Stomach (tissue), 9 donors: ENCODE data around the gene FATE1. TPM values are rescaled to one million over a fixed set of nuclear protein-coding genes. Genes with fewer than 3 reads are reported as not detected.

ENCODE experiments used
- DNase-seq, 2 donors: peaks; one replicate each; pipeline versions ENCODE4 v3.0.0 to v3.0.0-alpha.2; 2013 to 2019
- H3K27ac ChIP-seq, 5 donors: fragments of 200-600 bp in 4 of 5; sonication (generic) in 4 of 5; one replicate each; pipeline ENCODE4 v1.5.1; 2013 to 2019; ENCODE audit warnings: mild to moderate bottlenecking in 1 of 5, moderate library complexity in 1 of 5
- H3K27me3 ChIP-seq, 3 donors: fragments of 200-600 bp; sonication (generic); one replicate each; pipeline ENCODE4 v1.5.1; 2017 to 2019; ENCODE audit warnings: mixed run types in 1 of 3
- H3K36me3 ChIP-seq, 4 donors: fragments of 200-600 bp; sonication (generic); 1 replicate in 3 of 4; 2 replicates in 1 of 4; pipeline ENCODE4 v1.5.1; 2016 to 2019
- H3K4me1 ChIP-seq, 4 donors: fragments of 200-600 bp; sonication (generic); one replicate each; pipeline ENCODE4 v1.5.1; 2016 to 2019
- H3K4me3 ChIP-seq, 4 donors: fragments of 200-600 bp; sonication (generic) in 3 of 4; one replicate each; pipeline ENCODE4 v1.5.1; 2016 to 2019; ENCODE audit warnings: mild to moderate bottlenecking in 1 of 4
- H3K9me3 ChIP-seq, 4 donors: fragments of 200-600 bp; sonication (generic); one replicate each; pipeline ENCODE4 v1.5.1; 2016 to 2019
- EP300 ChIP-seq: sonication (generic); formaldehyde crosslinking; IDR thresholded peaks from one replicate; pipeline ENCODE4 v1.6.1; 2017; ENCODE audit warnings: antibody characterized with exemption
- POLR2A ChIP-seq, 4 donors: fragments of 450-650 bp; IDR thresholded peaks; one replicate each; pipeline ENCODE4 v1.6.1; 2016; ENCODE audit warnings: antibody characterized with exemption in 4 of 4, control low read depth in 2 of 4, mild to moderate bottlenecking in 1 of 4, moderate library complexity in 1 of 4
- POLR2AphosphoS5 ChIP-seq, 3 donors: sonication (generic); formaldehyde crosslinking; IDR thresholded peaks; one replicate each; pipeline ENCODE4 v1.6.1; 2016; ENCODE audit warnings: antibody characterized with exemption in 3 of 3
- WGBS, 5 donors: extraction: QIAGEN DNeasy Blood & Tissue Kit in 3 of 5; methylation state at CpG; one replicate each; pipeline versions ENCODE4 v1.1.5 to v1.1.7; 2013 to 2018; 5-methylcytosine and 5-hydroxymethylcytosine counted together
- intact Hi-C: fragments of 100-400 bp; cut with DNase I; formaldehyde crosslinking; loops from one replicate; pipeline ENCODE4 v1.15.1; 2023; ENCODE audit warnings: low total_unique reads
- polyA plus RNA-seq, 3 donors: library from polyadenylated mRNA; stranded (reverse); fragments of 200-250 nt; gene quantifications; one replicate each; pipeline ENCODE4 v1.2.3, GENCODE V29; 2013
- total RNA-seq, 5 donors: library from RNA; depleted of rRNA; stranded (reverse); fragments of >200 nt; gene quantifications; one replicate each; pipeline versions ENCODE4 v1.1.0 to v1.2.3, GENCODE V29; 2014 to 2016
- TF ChIP-seq, protein P1 (sequence below), 7 experiments: fragments of 450-650 bp in 4 of 7; fragments of 200-600 bp in 3 of 7; sonication (generic) in 3 of 7; IDR thresholded peaks; one replicate each; pipeline ENCODE4 v1.5.1; 2016 to 2019; ENCODE audit warnings: antibody characterized with exemption in 7 of 7, control low read depth in 2 of 7, mild to moderate bottlenecking in 1 of 7
- donor health status: healthy with polysubstance abuse.
- donor health status: Bipolar disorder and iron deficiency.
- donor health status: healthy.

The FATE1 gene
- total and polyA plus RNA-seq, 8 donors: 0.31 TPM; not detected in 7

DNA sequence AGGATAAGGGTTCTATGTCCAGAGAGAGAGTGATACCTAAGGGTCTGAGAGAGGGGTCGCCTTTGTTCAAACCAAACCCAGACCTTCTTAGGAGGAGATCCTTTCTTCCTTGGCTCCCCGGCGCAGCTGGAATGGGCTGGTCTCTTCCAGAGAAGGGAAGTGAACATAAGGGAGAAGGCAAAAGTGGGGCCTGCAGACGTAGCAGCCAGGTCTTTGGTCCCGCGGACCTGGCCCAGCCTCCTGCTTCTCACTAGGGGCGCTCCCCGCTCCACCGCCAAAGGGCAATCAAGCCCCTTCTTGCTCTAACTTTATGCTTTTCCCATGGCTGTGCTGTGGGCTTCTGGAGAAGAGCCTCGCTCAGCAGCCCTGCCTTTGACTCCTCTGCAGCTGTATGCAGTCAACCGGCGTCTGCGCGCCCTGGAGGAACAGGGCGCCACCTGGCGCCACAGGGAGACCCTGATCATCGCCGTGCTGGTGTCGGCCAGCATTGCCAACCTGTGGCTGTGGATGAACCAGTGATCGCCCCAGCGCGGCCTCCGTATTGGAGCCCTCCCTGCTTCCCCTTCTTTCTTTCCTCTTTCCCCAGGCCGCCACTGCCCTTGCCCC, 6.5 kb downstream of the FATE1 start:
- DNase-seq: peak; percentile 49 to 71
- 40 to 74% (median 50%) methylated on average over 16 to 24 of the region's 24 CpGs for WGBS, 5 donors
- no peaks in the 10 kb centered on the region for H3K36me3 ChIP-seq

DNA sequence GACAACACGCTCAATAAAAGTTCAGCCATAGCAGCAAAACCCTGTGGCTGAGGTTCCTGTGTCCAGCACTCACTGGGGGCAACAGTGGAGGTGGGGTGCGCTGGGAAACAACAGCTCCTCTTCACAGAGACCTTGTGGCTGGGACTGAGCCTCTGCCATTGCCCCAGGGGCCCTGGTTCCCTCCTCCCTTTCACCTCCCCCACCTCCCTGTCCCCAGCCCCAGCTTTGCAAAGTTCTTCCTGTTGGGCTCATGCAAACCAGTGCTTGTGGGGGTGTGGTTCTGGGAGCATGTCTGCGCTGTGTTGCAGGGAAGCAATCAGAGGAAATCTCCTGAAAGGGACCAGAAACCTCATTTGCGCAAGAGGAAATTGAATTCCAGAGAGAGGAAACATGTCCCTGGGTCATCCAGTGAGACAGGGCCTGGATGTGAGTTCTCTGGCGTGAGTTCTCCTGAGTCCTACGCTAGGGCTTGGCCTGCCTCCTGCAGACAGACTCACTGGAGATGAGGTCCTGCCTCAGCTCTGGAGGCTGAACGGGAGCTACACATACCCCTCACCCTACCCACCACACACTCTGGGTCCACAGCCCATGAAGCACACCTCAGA, 7.4 kb downstream of the FATE1 start:
- H3K27me3 ChIP-seq: peaks cover 0 to 14% (median 0%) of the 10 kb centered on the region in 3 donors
- no peaks in the 10 kb centered on the region for H3K9me3 ChIP-seq
- WGBS, 5 donors: 70 to 79% (median 77%) methylated on average over 6 to 7 of the region's 7 CpGs
- TF ChIP-seq, protein P1, sequence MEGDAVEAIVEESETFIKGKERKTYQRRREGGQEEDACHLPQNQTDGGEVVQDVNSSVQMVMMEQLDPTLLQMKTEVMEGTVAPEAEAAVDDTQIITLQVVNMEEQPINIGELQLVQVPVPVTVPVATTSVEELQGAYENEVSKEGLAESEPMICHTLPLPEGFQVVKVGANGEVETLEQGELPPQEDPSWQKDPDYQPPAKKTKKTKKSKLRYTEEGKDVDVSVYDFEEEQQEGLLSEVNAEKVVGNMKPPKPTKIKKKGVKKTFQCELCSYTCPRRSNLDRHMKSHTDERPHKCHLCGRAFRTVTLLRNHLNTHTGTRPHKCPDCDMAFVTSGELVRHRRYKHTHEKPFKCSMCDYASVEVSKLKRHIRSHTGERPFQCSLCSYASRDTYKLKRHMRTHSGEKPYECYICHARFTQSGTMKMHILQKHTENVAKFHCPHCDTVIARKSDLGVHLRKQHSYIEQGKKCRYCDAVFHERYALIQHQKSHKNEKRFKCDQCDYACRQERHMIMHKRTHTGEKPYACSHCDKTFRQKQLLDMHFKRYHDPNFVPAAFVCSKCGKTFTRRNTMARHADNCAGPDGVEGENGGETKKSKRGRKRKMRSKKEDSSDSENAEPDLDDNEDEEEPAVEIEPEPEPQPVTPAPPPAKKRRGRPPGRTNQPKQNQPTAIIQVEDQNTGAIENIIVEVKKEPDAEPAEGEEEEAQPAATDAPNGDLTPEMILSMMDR (IDR thresholded peaks at IDR 0.05): no peak
- TF ChIP-seq POLR2A (IDR thresholded peaks at IDR 0.05) (no peak), POLR2AphosphoS5 (IDR thresholded peaks at IDR 0.05) (no peak), EP300 (no peak)
- peak in 1 of 2 donors; percentile 17 for DNase-seq
- intact Hi-C loops: no loop called here
- H3K4me1 ChIP-seq: peaks cover 0 to 5% (median 0%) of the 10 kb centered on the region in 4 donors
- H3K4me3 ChIP-seq: no peak overlapping the region
- H3K36me3 ChIP-seq: no peaks in the 10 kb centered on the region
- no peak overlapping the region for H3K27ac ChIP-seq

More for the DNA sequence above, 6.5 kb downstream of the FATE1 start:
- intact Hi-C loops: no loop called here
- peaks cover 0 to 5% (median 0%) of the 10 kb centered on the region in 4 donors for H3K4me1 ChIP-seq
- TF ChIP-seq POLR2A (IDR thresholded peaks at IDR 0.05): no peak
- no peak for TF ChIP-seq EP300
- no peak for TF ChIP-seq POLR2AphosphoS5 (IDR thresholded peaks at IDR 0.05)
- TF ChIP-seq, protein P1 (IDR thresholded peaks at IDR 0.05): peak in 2 of 7 experiments; percentile 21 to 26
- H3K4me3 ChIP-seq: no peak overlapping the region
- H3K27me3 ChIP-seq: peaks cover 0 to 14% (median 0%) of the 10 kb centered on the region in 3 donors
- H3K27ac ChIP-seq: no peak overlapping the region
- no peaks in the 10 kb centered on the region for H3K9me3 ChIP-seq

DNA sequence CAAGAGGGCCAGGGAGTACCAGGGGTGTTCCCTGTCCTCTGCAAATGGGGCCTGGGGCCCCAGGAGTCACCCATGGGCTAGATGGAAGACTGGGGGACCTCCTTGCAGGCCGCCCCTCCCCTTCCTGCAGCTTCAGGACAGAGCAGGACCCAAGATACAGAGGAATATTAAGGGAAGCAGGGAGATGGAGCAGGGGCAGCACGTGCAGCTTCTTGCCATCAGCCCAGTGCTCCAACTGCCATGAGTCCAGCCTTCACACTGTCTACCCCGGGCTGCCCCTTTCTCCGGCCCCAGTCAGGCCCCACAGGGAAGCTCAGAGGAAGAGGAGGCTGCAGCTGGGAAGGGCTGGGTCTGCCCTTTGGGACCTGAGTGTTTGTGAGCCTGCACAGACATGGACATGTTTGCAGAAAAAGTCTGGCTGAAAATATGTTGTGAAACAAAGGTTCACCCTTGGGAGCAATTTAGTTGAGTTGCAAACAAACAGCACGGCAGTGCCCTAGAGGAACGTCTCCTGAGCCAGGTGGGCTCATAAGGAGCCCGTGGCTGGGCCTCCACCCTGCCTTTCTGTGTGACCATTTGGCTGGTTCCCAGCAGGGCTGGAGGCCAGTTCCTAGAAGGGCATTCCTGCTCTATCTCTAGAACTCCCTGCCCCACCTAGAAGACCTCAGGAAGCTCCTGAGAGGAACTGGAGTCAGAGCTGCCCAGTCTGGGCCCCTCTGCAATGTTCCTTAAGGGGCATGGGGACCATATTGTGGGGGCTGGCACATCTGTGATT, 8.9 kb downstream of the FATE1 start:
- Histone ChIP-seq H3K36me3 (no peaks in the 10 kb centered on the region), H3K4me1 (peaks cover 0 to 5% (median 0%) of the 10 kb centered on the region in 4 donors), H3K9me3 (no peaks in the 10 kb centered on the region), H3K27me3 (peaks cover 0 to 14% (median 0%) of the 10 kb centered on the region in 3 donors), H3K27ac (no peak overlapping the region), H3K4me3 (no peak overlapping the region)
- intact Hi-C loops: no loop called here
- 37 to 54% (median 40%) methylated on average over 4 to 7 of the region's 7 CpGs for WGBS, 5 donors
- peak in 1 of 2 donors; percentile 61 for DNase-seq
- no peak for TF ChIP-seq POLR2AphosphoS5 (IDR thresholded peaks at IDR 0.05)
- TF ChIP-seq, protein P1 (IDR thresholded peaks at IDR 0.05): no peak
- no peak for TF ChIP-seq EP300
- TF ChIP-seq POLR2A (IDR thresholded peaks at IDR 0.05): no peak

DNA sequence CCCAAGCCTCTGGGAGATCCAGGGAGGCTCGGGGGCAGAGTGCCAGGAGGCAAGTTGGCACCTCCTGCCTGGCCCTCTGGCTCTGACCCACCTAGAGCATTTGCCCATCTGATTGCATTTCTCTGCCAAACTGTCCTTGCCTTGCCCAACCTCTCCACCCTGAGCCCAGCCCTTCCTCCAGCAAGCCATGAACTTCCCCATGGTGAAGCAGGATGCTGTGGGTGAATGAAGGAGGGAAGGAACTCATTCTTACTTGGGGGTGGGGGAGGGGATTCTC, 9.4 kb downstream of the FATE1 start:
- DNase-seq: no peak
- H3K4me1 ChIP-seq: peaks cover 0 to 5% (median 0%) of the 10 kb centered on the region in 4 donors
- no peaks in the 10 kb centered on the region for H3K9me3 ChIP-seq
- H3K27me3 ChIP-seq: peaks cover 0 to 14% (median 0%) of the 10 kb centered on the region in 3 donors
- no peaks in the 10 kb centered on the region for H3K36me3 ChIP-seq
- WGBS, 5 donors: 6 to 30% (median 14%) methylated on average over 1 of the region's 1 CpG; no CpG with 5 or more reads in 1 of the 5 donors
- intact Hi-C loops: no loop called here
- no peak overlapping the region for H3K4me3 ChIP-seq
- H3K27ac ChIP-seq: no peak overlapping the region
- TF ChIP-seq EP300: no peak
- TF ChIP-seq, protein P1 (IDR thresholded peaks at IDR 0.05): no peak
- TF ChIP-seq POLR2AphosphoS5 (IDR thresholded peaks at IDR 0.05): no peak
- no peak for TF ChIP-seq POLR2A (IDR thresholded peaks at IDR 0.05)
